GM18526 (cell line): ENCODE data around the gene GINM1.

ENCODE experiments used
- POLR2A ChIP-seq: IDR thresholded peaks from 3 replicates; pipeline ENCODE4 v1.6.1; 2011; ENCODE audit not compliant: insufficient read length; ENCODE audit errors: extremely low read depth

The GINM1 gene

GRCh38 chr6:149565527-149566409, at the start of gene GINM1:
GINM1 (plus strand) TSS chr6:149566375; CDS start chr6:149566415, 40 bp downstream.
- no peak for TF ChIP-seq POLR2A

- no peak for TF ChIP-seq POLR2A
Observed at GRCh38 chr6:149529650-149530049, 36.5 kb upstream of the GINM1 start.

DNA sequence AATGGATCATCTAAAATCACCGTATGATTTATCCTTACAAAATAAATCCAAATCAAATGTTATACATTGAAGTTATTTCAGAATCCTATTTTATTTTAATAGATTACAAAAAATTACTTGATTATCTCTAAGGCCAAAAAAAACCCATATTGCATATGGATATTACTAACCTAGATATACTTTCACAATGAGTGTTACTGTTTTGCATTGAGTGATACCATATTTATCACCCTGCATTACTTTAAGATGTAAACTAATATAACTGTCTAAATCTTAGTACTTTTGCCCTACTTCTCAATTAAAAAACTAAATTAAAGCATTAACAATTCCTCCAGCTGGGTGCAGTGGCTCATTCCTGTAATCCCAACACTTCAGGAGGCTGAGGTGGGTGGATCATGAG, 31.4 kb upstream of the GINM1 start:
- no peak for TF ChIP-seq POLR2A

GRCh38 chr6:149541139-149541538, 25.0 kb upstream of the GINM1 start:
- no peak for TF ChIP-seq POLR2A

GRCh38 chr6:149544646-149545257, 21.4 kb upstream of the GINM1 start:
- TF ChIP-seq POLR2A: no peak

GRCh38 chr6:149545258-149545753, 20.9 kb upstream of the GINM1 start:
- TF ChIP-seq POLR2A: no peak

- peak; percentile 71 for TF ChIP-seq POLR2A
Observed at GRCh38 chr6:149545754-149546471, 20.3 kb upstream of the GINM1 start, which contains the start of gene PPIL4. PPIL4 (minus strand) TSS chr6:149546043; CDS start chr6:149546005, 38 bp downstream.

DNA sequence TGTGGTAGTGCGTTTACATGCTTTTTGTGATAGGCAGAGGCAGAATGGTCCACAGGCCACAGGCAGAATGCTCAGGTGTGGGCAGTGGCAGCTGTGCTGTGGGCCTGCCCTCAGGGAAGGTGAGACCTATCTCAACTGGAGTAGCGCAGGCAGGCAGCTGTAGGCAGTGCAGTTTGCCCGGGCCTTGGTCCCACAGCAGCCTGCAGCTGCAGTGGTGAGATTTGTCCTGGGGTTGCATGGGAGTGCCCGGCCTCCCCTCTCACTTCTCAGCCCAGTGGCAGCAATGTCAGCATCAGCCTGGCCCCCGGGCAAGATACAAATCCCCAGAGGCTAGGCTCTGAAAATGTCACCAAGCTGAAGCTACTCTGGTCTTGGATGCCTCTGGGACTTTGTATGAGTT, 14.3 kb upstream of the GINM1 start:
- no peak for TF ChIP-seq POLR2A

DNA sequence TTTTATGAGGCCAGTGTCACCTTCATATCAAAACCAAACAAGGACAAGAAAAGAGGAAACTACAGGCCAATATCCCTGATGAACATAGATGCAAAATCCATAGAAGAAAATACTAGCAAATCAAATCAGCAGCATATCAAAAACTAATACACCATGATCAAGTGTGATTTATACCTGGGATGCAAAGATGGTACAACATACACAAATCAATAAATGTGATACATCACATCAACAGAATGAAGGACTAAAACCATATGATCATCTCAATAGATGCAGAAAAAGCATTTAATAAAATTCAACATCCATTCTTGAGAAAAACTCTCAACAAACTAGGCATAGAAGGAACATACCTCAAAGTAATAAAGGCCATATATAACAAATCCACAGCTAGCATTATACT, 8.1 kb upstream of the GINM1 start:
- TF ChIP-seq POLR2A: no peak

DNA sequence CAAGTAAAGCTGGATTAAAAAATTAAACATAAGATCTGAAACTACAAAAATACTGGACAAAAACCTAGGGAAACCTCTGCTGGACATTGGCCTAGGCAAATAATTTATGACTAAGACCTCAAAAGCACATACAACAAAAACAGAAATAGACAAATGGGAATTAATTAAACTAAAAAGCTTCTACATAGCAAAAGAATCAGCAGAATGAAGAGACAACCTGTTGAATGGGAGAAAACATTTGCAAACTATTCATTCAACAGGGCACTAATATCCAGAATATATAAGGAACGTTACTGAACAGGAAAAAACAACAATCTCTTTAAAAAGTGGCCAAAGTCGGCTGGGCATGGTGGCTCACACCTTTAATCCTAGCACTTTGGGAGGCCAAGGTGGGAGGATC, 6.8 kb upstream of the GINM1 start:
- no peak for TF ChIP-seq POLR2A

DNA sequence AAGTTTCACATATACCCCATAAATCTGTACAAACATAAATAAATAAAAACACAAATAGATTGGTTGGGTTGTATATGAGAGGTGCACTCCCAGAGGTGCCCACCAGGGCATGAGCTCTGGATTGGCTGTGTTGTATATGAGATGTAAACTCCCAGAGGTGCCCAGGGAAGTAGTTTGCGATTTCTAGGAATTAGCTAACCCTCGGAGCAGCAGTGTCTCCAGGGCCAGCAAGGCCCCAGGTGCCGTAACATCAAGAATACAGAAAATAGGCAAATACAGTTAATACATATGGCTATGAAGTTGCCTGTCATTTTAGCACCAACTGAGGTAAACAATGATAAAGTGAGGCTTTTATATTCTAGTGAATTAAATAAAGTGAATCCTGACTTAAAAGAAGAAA, 5.4 kb upstream of the GINM1 start:
- no peak for TF ChIP-seq POLR2A

- no peak for TF ChIP-seq POLR2A
Observed at GRCh38 chr6:149563203-149563927, 2.8 kb upstream of the GINM1 start.

DNA sequence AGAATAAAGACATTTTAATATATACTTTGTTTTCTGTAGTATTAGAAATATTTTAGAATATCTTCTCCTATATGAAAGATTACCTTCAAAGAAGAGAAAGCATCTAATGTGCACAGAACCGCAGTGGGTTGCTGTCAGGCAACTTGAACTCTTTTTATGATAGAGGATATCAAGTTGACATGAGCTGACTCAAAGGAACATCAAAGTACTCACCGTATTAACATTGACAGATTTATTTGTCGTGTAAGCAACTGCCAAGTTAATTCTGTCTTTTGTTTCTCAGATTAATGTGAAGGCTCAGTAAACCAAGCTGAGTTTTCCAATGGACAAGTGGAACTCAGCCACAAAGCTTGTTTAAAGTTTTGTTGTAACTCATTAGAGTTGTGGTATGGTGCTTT, 2.2 kb upstream of the GINM1 start:
- no peak for TF ChIP-seq POLR2A

GRCh38 chr6:149566410-149567193, 427 bp downstream of the GINM1 start:
- TF ChIP-seq POLR2A: peak; percentile 52
